Activated T-helper 2 cell treated with anti-CD3 and anti-CD28 coated beads, Interferon-gamma antibody, Interleukin-2, Interleukin-4, amounts not matched to agents 10 μg/mL and 5 μg/mL and 100 μg/mL, durations not matched to agents 14 hours and 24 hours and 36 hours (primary cell): ENCODE results near the gene RNF111. TPM values are rescaled to one million over a fixed set of nuclear protein-coding genes. Genes with fewer than 3 reads are reported as not detected.

ENCODE experiments used
- DNase-seq: peaks from one replicate; pipeline ENCODE4 v3.0.0; 2021; ENCODE audit warnings: low spot score
- H3K27ac Mint-ChIP-seq: one replicate; pipeline ENCODE4 v1.8.0; 2021; ENCODE audit warnings: mixed read lengths
- H3K27me3 Mint-ChIP-seq: one replicate; pipeline ENCODE4 v1.8.0; 2021; ENCODE audit warnings: low read depth, mixed read lengths
- H3K36me3 Mint-ChIP-seq: one replicate; pipeline ENCODE4 v1.8.0; 2021; ENCODE audit warnings: low read depth, mixed read lengths
- H3K4me1 Mint-ChIP-seq: one replicate; pipeline ENCODE4 v1.8.0; 2021; ENCODE audit warnings: low read depth, mixed read lengths
- H3K4me3 Mint-ChIP-seq: one replicate; pipeline ENCODE4 v1.8.0; 2021; ENCODE audit warnings: low read depth, mild to moderate bottlenecking, moderate library complexity, mixed read lengths
- H3K9me3 Mint-ChIP-seq: one replicate; pipeline ENCODE4 v1.8.0; 2021; ENCODE audit warnings: mixed read lengths
- intact Hi-C: fragments of 100-400 bp; cut with micrococcal nuclease; formaldehyde crosslinking; loops from one replicate; pipeline ENCODE4 v1.15.1; 2023
- total RNA-seq: library from RNA; stranded (reverse); gene quantifications from 2 replicates; pipeline ENCODE4 v1.2.3, GENCODE V29; 2022

The RNF111 gene
- total RNA-seq, 1 donor from 2014 or later, result 36.4 TPM

- Mint-ChIP-seq H3K27ac (no peak overlapping the region), H3K4me1 (peaks cover 13% of the 10 kb centered on the region), H3K4me3 (no peak overlapping the region), H3K36me3 (peaks cover 47% of the 10 kb centered on the region), H3K27me3 (no peaks in the 10 kb centered on the region), H3K9me3 (no peaks in the 10 kb centered on the region)
- DNase-seq, result no peak
- intact Hi-C loops, result no loop called here
These were observed 20.6 kb downstream of the RNF111 start for GRCh38 chr15:59008086-59008485.

GRCh38 chr15:59011262-59011952 lies 23.9 kb downstream of the RNF111 start:
- Mint-ChIP-seq H3K36me3 (peaks cover 34% of the 10 kb centered on the region), H3K27ac (no peak overlapping the region), H3K4me1 (peaks cover 12% of the 10 kb centered on the region), H3K27me3 (no peaks in the 10 kb centered on the region), H3K4me3 (no peak overlapping the region), H3K9me3 (no peaks in the 10 kb centered on the region)
- intact Hi-C loops, result no loop called here
- DNase-seq, result no peak

GRCh38 chr15:59013246-59013873 lies 25.9 kb downstream of the RNF111 start:
- Mint-ChIP-seq H3K27me3 (no peaks in the 10 kb centered on the region), H3K9me3 (no peaks in the 10 kb centered on the region), H3K27ac (no peak overlapping the region), H3K36me3 (peaks cover 21% of the 10 kb centered on the region), H3K4me3 (no peak overlapping the region), H3K4me1 (peaks cover 9% of the 10 kb centered on the region)
- intact Hi-C loops, result no loop called here
- DNase-seq, result no peak

- no peak overlapping the region for H3K4me3 Mint-ChIP-seq
- intact Hi-C loops, result no loop called here
- H3K4me1 Mint-ChIP-seq, result peaks cover 9% of the 10 kb centered on the region
- peaks cover 17% of the 10 kb centered on the region for H3K36me3 Mint-ChIP-seq
- DNase-seq, result no peak
- no peaks in the 10 kb centered on the region for H3K9me3 Mint-ChIP-seq
- H3K27ac Mint-ChIP-seq, result no peak overlapping the region
- no peaks in the 10 kb centered on the region for H3K27me3 Mint-ChIP-seq
These were observed 26.6 kb downstream of the RNF111 start for GRCh38 chr15:59014068-59014467.

GRCh38 chr15:59017449-59017848 lies 30.0 kb downstream of the RNF111 start:
- Mint-ChIP-seq H3K27me3 (no peaks in the 10 kb centered on the region), H3K9me3 (no peaks in the 10 kb centered on the region), H3K4me1 (peaks cover 8% of the 10 kb centered on the region), H3K27ac (no peak overlapping the region), H3K36me3 (peaks cover 20% of the 10 kb centered on the region), H3K4me3 (no peak overlapping the region)
- no peak for DNase-seq
- intact Hi-C loops, result no loop called here

GRCh38 chr15:59018833-59019232 lies 31.4 kb downstream of the RNF111 start:
- no peak for DNase-seq
- intact Hi-C loops, result no loop called here
- Mint-ChIP-seq H3K27me3 (no peaks in the 10 kb centered on the region), H3K9me3 (no peaks in the 10 kb centered on the region), H3K27ac (no peak overlapping the region), H3K36me3 (peaks cover 25% of the 10 kb centered on the region), H3K4me3 (no peak overlapping the region), H3K4me1 (peaks cover 4% of the 10 kb centered on the region)

GRCh38 chr15:59020322-59020721 lies 32.9 kb downstream of the RNF111 start:
- Mint-ChIP-seq H3K27ac (no peak overlapping the region), H3K4me3 (no peak overlapping the region), H3K27me3 (no peaks in the 10 kb centered on the region), H3K4me1 (peaks cover 4% of the 10 kb centered on the region), H3K9me3 (no peaks in the 10 kb centered on the region), H3K36me3 (peaks cover 33% of the 10 kb centered on the region)
- intact Hi-C loops, result loop anchor here (10.0 kb wide), 1 partner anchor 54 kb away; no protein-coding TSS in a partner anchor
- no peak for DNase-seq

- peaks cover 29% of the 10 kb centered on the region for H3K36me3 Mint-ChIP-seq
- intact Hi-C loops, result loop anchor here (10.0 kb wide), 1 partner anchor 53 kb away; no protein-coding TSS in a partner anchor
- no peak overlapping the region for H3K27ac Mint-ChIP-seq
- no peak for DNase-seq
- no peak overlapping the region for H3K4me3 Mint-ChIP-seq
- H3K4me1 Mint-ChIP-seq, result peaks cover 5% of the 10 kb centered on the region
- no peaks in the 10 kb centered on the region for H3K9me3 Mint-ChIP-seq
- H3K27me3 Mint-ChIP-seq, result no peaks in the 10 kb centered on the region
These were observed 34.7 kb downstream of the RNF111 start for GRCh38 chr15:59022188-59022587.

- no peak for DNase-seq
- Mint-ChIP-seq H3K36me3 (peaks cover 43% of the 10 kb centered on the region), H3K4me3 (no peak overlapping the region), H3K27ac (no peak overlapping the region), H3K9me3 (no peaks in the 10 kb centered on the region), H3K27me3 (no peaks in the 10 kb centered on the region), H3K4me1 (peaks cover 15% of the 10 kb centered on the region)
- intact Hi-C loops, result loop anchor here (10.0 kb wide), 1 partner anchor 49 kb away; no protein-coding TSS in a partner anchor
These were observed 38.7 kb downstream of the RNF111 start for GRCh38 chr15:59026207-59026606.

GRCh38 chr15:59028387-59028955 lies 41.0 kb downstream of the RNF111 start:
- H3K36me3 Mint-ChIP-seq, result peaks cover 49% of the 10 kb centered on the region
- peaks cover 21% of the 10 kb centered on the region for H3K4me1 Mint-ChIP-seq
- H3K27me3 Mint-ChIP-seq, result no peaks in the 10 kb centered on the region
- H3K4me3 Mint-ChIP-seq, result no peak overlapping the region
- intact Hi-C loops, result loop anchor here (10.0 kb wide), 1 partner anchor 46 kb away; no protein-coding TSS in a partner anchor
- H3K9me3 Mint-ChIP-seq, result no peaks in the 10 kb centered on the region
- H3K27ac Mint-ChIP-seq, result no peak overlapping the region
- no peak for DNase-seq

GRCh38 chr15:59029554-59029953 lies 42.1 kb downstream of the RNF111 start:
- Mint-ChIP-seq H3K4me3 (no peak overlapping the region), H3K36me3 (peaks cover 53% of the 10 kb centered on the region), H3K27me3 (no peaks in the 10 kb centered on the region), H3K4me1 (peaks cover 24% of the 10 kb centered on the region), H3K9me3 (no peaks in the 10 kb centered on the region), H3K27ac (no peak overlapping the region)
- no peak for DNase-seq
- intact Hi-C loops, result loop anchor here (10.0 kb wide), 1 partner anchor 45 kb away; no protein-coding TSS in a partner anchor

GRCh38 chr15:59035201-59035600 lies 47.7 kb downstream of the RNF111 start:
- intact Hi-C loops, result no loop called here
- DNase-seq, result no peak
- peaks cover 7% of the 10 kb centered on the region for H3K9me3 Mint-ChIP-seq
- no peaks in the 10 kb centered on the region for H3K27me3 Mint-ChIP-seq
- H3K27ac Mint-ChIP-seq, result no peak overlapping the region
- peaks cover 26% of the 10 kb centered on the region for H3K4me1 Mint-ChIP-seq
- H3K4me3 Mint-ChIP-seq, result no peak overlapping the region
- peaks cover 72% of the 10 kb centered on the region for H3K36me3 Mint-ChIP-seq

- H3K27ac Mint-ChIP-seq, result peak overlapping the region; percentile 72
- intact Hi-C loops, result loop anchor here (2.0 kb wide), 1 partner anchor 60 kb away; no protein-coding TSS in a partner anchor
- DNase-seq, result no peak
- H3K36me3 Mint-ChIP-seq, result peaks cover 61% of the 10 kb centered on the region
- H3K27me3 Mint-ChIP-seq, result no peaks in the 10 kb centered on the region
- no peak overlapping the region for H3K4me3 Mint-ChIP-seq
- H3K4me1 Mint-ChIP-seq, result peaks cover 35% of the 10 kb centered on the region
- peaks cover 7% of the 10 kb centered on the region for H3K9me3 Mint-ChIP-seq
These were observed 51.8 kb downstream of the RNF111 start for GRCh38 chr15:59039225-59039624.
